Activated naive CD4-positive, alpha-beta T cell (primary cell): ENCODE data around the gene SHANK2.

Experiments
- DNase-seq, 4 experiments: peaks; one replicate each; lab custom pipeline; 2025; lab: John Stamatoyannopoulos, UW

SHANK2 gene

DNA sequence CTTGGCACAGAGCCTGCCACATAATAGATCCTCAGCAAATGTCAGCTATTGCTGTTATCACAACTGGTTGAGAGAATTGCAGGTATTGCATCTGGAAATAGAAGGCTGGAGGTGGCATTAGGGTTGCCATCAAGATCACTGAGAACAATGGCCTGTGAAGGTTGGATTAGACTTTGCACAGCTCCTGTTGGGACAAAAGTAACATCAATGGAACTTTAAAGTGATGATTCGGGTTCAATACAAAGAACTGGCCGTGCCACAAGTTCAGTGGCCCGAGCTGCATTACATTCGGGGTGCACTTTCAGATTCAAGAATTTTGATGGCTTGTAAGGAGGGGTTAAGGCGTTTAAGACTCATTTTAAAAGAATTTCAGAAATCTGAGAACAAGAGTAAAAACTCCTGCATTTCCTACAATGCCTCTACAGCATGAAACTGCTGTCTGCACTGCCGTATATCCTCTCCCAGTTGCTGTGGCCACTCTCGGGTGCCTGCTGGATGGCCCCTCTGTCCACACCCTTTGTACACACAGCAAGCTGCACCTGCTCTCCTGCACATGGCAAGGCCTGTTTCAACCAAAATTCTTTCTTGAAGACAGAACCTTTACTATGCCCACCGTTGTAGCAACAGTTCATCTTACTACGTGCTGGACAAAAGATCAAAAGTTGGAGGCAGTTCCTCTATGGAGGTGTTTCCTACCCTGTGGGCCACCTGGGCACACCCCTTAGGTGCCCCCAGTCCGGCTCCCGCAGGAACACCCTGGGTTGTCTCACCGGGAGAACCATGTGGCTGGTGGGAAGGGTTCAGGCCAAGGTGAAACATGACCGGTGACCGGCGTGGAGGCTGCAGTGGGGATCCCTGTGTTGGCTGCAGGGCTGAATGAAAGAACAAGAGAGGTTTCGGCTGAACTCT lies 17.5 kb upstream of the SHANK2 start:
- DNase-seq: no peak

DNA sequence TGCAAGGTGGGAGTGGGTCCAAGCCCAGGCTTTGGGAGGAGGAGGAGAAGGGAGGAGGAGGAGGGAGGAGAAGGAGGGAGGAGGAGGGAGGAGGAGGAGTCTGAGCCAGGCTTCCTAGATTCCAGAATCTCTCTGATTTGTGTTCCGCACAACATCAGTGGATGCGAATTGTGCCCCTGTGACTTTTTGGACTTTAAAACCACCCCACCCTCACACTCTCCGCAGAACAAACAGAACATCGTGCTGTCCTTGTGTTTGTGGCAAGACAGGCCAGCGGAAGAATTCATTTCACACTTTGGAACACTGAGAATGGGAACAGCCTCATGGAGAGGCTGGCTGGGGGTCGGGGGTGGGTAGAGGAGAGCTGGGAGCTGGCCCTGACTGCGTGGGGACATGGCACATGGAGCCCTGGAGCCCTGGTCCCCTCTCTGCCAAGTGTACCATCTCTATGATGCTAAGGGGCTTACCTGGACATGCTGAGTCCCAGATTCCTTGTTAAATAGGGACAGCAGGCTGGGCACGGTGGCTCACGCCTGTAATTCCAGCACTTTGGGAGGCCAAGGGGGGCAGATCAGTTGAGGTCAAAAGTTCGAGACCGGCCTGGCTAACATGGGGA lies 16.4 kb upstream of the SHANK2 start:
- DNase-seq: no peak

DNA sequence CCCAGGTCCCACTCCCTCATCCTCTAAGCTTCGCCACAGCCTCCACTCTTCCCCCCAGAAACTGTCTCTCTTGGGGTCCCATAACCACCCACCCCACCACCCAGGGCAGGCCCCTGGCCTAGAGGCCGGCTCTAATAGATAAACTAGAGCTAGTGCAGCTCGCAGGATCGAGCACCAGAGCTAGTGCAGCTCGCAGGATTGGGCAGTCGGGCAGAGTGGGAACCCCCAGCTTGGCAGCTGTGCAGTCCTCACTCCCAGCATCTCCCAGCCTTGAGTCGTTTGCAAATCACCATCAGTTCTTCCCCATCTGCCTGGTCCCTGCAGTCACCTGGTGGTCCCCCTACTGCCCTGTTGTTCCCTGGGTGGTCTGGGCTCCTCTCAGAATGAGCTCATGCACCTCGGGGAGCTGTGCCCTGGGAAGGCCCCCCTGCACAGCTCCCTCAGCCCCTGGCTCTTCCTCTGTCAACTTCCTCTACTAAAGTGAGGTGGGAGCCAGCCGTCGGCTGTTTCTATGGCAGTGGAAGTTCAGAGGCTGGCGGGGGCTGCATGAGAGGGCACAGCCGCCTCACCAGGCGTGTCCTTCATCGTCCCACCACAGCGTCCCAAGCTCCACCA lies 15.5 kb upstream of the SHANK2 start:
- no peak for DNase-seq

DNA sequence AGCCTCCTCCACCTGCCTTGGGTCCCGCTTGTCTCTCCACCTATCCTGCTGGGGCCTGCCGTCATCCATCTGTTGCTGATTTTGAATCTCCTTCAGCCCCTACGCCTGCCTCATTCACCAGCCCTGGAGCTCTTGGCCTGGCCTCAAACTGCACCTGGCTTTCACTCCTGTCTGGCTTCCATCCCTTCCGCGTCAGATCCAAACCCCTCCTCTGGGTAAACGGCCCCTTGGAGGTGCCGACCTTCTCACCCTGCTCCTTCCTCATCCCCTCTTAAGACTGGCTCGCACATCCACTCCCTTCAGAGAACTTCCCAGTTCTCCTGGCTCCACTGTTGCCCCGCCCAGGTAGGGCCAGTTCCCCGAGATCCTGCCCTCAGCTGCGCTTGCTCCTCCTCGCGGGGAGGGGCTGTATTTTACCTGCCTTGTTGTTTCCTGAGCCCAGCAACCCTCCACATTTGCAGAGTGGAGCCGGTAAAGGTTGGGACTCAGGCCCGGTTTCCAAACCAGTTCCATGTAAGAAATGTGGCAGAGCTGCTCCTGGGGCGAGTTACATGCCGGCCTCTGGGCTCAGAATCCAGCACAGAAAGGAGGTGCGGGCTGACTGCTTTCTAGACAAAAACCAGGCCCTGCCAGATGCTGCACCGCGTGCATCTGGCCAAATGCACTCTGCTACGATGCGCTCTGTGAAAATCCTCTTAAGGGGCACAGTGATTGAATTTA lies 13.9 kb upstream of the SHANK2 start:
- no peak for DNase-seq

DNA sequence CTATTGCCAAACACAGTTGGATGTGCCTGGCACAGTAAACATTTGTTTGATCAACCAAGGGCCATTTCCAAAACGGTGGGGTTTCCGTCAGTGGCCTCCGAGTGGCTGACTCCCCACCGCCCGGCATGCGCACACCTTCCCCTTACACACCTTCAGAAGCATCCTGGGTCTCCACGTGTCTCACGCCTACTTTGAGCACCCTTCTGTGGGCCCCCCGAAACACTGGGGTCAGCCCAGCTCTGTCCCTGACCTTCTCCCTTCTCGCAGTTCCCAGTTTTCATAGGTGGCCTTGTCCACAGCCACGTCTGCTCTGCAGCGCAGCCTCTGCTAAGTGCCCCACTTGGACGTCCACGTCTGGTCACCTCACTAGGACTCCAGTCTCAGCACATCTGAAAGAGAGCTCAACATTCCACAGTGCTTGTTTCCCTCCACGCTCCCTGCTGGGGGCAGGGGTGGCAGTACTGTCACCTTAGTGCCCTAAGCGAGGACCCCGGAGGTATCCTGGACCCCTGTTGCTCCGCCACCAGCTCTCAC lies 13.2 kb upstream of the SHANK2 start:
- no peak for DNase-seq

DNA sequence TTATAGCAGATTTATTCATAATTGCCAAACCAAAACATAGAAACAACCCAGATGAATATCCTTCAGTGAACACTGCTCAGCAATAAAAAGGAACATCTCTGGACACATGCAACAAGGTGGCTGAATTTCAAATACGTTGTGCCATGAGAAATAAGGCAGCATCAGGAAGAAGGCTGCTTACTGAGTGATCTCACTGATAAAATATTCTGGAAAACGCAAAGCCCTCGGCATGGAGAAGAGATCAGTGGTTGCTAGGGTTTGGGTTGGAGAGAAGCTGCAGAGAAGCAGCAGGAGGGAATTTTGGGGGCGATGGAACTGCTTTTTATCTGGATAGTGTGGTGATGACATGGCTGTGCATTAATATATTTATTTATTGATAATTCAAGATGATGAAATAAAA lies 11.0 kb upstream of the SHANK2 start:
- no peak for DNase-seq

DNA sequence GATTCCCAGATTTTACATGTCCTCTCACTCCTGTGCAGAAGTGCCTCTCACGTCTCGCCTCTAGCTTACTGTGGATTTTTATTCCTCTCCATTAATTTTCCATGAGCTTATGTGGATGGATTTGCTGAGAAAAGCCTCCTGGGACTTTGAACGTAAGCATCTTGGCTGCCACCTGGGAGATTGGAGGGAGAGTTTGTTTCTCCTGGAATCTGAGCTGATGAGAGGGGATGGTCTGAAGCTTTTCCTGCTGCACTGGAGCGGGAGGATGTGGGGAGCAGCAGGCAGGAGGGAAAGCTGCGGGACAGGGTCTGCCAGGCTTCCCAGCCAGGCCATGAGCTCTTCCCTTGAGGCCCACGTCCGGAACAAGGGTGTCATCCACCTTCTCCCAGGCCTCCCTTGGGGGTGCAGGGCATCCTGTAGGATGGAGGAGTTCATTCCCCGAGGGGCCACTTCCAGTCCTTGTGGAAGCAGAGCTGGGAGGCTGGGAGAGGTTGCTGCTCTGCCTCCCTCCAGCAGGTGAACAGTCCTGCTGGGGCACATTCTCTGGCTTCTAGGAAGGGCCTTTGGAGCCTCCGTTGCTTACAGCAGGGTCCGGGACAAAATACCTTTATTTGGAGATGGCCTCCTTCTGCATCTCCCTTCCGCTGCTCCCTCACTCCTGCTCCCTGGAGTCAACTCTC lies 3.6 kb upstream of the SHANK2 start:
- DNase-seq: no peak

DNA sequence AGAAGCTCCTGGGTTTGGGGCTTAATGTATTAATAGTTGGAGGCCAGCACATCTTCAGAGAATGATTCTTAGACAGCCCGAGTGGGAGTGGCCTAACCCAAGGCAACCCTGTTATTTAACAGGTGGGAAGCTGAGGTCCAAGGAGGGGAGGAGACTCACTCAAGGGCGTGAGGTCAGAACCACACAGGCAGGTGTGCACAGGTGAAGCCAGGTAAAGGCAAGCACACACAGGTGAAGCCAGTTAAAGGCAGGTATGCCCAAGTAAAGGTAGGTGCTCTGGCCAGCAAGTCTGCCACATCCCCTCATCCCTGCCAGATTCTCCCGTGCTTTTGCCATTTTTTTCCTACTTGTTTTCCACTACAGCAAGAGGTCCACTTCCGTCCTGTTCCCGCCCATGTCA lies 2.9 kb upstream of the SHANK2 start:
- no peak for DNase-seq

DNA sequence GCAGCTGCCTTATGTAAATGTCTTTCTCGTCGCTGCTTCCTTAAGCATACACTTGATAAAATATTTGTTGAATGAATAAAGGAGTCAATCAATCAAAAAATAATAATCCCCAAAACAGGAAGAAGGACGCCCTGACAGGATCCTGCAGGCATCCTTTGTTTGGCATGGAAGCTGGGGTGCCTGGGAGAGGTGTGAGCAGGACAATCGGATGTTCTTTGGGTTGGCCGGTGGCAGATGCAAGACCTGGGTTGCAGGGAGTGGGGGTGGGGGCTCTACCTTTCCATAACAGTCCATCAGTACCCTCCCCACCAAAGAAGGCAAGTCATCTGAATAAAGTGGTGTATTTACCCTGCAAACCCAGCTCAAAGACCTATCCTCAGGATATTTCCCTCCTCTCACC lies 1.4 kb upstream of the SHANK2 start:
- no peak for DNase-seq

DNA sequence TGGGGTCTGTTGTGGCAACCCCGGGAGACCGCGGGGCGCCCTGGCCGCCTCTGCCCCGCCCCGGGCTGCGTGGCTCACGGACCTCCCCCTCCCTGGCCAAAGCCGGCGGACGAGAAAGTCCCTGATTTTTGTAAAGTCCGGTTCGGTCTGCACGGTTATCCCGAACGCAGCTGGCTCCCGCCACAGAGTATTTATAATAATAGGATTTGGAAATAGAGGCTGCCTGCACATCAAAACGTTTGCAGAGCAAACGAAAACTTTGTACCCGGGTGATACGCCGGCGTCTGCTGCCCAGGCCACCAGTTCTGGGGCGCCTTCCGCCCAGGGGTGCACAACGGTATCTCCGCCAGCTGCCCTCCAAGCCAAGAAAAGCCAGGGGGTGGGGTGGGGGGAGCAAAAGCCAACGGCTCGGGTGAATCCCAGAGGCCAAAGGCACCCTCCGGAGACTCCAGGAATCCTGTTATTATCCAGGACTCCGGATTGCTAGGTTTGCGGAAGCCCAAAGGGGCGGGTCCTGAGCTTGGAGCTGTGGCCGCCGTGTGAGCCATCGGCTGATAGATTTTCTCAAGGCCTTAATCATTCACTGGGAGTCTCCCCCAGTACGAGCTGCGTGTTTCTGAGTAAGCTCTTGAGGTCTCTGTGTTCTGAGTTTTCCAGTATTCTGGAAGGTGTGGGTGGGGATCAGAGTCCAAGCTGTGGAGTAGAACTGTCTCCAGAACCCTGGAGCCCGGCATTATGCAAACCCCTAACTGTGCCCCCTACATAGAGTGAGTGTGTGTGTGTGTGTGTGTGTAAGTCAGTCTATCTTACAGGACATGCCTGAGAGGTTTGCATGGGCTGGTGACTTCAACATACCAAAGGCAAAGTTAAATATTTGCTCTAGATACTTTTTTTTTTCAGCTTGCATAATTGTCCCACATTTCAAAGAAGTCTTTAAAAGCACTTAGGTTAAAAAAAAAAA lies 673 bp upstream of the SHANK2 start:
- no peak for DNase-seq

DNA sequence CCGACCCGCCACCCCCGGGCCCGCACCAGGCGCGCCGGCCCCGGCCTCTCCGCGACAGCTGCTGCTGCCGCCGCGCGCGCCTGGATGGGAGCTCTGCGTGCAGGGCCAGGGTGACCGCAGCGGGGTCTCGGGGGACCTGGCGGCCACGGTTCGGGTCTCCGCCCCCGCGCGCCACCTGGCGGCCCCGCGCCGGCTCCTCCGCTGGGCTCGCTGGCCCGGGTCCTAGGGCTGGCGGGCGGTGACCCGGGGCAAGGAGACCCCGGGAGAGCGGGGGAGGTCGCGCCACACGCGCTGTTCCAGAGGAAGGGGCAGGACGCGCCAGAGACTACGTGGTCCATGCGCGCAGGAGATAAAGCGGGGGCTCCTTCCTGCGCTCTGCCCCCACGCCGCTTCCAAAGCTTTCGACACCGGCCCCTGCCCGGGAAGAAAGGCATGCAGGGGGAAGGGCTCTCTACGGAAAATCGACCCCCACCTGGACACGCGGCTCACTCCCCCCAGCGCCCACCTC lies 562 bp downstream of the SHANK2 start:
- DNase-seq: no peak

DNA sequence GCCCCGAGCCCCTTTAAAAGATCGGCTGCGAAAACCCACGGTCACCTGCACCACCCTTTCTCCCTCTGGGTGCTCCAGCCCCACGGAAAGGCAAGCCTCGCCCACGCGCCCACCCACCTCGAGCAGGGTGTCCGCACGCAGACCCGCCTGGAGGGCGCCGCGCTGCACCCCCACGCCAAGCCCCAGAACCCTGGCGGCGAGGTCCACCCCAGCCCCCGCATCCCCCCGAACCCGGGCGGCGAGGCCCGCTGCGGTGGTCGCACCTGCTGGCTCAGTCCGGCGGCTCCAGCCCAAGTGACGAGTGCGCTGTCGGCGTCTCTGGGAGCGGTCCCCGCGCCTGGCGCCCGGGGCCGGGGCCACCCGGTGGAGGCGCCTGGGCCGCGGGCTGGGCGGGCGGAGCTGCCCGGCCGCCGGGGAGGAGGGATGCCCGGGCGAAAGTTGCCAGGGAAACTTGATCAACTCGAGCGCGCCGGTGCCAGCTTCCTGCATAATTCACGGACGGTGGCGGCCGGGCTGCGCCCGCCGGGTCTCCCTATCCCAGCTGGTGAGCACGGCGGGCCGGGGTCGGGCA lies 1.1 kb downstream of the SHANK2 start:
- no peak for DNase-seq

DNA sequence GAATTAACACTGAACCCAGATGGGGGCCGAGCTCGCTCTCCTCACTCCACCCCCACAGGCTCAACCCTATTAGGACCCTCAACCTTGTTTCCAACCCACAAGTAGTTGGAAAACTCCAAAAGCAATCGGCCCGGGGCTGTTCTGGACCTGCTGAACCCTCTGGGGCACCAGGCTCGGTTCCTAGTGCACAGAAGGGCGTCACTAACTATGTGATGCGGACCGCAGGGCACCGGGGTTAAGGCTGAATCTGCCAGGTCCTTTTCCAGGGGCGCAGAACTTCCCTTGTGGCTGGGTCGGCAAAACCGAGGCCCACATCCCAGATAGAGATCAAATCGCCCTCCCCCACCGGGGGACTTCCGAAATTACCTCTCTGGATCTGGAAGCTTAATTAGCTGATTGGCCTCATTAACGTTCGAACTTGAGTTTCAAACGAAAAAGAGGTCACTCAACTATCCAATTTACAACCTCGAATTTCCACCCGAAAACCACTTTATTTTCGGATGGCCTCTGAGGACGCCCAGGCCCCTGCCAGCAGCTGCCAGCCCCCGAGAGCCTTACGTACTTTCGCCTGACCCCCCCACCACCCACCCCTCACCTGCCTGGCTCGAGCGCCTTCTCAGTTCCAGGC lies 1.7 kb downstream of the SHANK2 start:
- no peak for DNase-seq

DNA sequence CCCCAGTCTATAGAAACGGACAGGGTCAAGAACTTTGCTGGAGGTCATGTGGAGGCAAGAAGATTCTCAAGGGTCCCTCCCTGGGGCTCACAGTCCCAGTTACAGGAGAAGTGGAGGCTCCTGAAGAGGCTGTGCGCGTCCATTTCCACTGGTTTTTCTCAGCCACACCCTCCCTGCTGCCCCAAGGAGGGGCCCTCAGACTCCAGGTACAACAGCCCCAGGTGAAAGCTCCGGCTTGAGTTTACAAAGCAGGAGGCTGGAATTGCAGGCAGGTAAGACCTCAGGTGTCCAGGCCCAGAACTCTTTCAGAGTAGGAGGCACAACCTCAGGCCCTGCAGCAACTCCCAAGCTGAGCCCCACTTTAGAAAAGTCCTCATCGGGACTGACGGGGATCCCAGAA lies 3.1 kb downstream of the SHANK2 start:
- DNase-seq: no peak

DNA sequence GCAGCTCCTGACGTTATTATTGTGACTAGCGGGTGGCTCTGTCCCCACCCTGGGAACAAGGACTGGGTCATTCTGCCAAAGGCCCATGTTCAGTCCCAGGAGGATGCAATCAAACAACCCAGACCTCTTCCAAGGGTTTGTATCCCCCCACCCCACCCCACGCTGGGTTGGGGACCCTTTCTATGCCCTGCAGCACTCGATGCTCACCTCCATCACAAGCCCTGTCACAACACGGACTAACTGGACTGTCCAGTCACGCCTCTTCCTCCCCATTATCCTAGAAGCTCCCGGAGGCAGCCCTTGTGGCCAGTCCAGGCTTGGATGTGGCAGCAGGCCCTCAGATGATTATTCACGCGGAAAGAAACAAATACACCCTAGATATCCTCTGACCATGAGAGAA lies 3.7 kb downstream of the SHANK2 start:
- no peak for DNase-seq

DNA sequence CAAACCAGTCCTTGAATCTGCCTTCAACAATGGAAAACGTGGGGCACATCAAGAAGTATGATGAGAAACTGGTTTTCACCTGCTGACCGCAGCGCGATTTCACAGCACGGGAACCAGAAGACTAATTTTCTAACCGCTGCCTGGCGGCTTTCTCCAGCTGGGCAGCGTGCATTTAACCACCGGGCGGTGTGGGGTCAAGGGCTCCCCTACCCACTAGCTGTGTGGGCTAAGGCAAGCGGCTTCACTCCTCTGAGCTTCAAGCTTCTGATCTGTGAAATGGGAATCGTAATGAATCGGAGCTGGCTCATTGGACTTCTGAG lies 4.2 kb downstream of the SHANK2 start:
- DNase-seq: no peak

DNA sequence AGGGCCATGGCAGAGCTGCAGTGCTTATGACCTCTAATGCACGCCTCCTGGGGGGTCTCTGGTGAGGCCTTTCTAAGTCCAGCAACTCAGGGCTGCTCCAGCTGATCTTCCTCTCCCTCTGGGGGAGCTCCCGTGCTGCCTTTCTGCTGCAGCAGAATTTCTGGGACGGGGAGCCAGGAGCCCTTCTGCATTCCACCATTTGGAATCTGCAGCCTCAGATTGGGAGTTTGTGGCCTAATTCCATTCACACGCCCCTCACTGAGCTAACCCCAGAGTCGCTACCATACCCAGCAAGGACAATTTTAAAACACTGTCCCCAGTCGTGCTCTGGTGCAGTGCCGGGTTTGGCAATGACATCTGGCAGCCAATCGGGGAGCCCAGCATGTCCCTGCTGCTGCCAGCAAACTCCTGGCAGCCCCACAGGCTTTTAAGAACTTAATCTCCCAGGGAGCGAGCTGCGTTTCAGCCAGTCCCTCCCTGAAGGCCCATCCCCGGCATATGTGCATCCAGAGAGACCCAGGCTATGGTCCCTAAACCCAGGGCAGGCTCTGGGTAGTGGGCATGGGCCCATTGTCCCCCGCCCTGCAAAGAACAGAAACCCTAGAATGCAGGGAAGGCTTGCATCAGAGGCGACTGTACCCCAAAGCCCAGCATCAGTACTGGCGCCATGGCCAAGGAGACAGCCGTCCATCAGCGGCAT lies 4.7 kb downstream of the SHANK2 start:
- no peak for DNase-seq

DNA sequence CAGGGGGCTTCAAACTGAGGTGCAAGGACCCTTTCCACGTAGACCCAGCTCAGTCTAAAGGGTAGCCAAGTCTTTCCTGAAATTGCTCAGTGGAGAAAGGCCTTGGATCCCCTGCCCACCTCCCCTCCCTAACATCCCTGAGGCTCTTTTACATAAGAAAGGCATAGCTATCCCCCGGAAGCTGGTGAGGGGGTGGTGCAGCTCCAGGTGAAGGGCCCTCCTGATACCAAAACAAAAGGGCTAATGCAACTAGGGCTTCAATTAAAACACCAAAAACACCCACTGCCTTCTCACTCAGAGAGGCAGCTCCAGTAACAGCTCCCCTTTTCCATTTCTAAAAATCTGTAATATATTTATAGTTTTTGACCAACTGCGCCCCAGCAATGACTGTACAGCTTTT lies 5.8 kb downstream of the SHANK2 start:
- DNase-seq: no peak
